TTC549 (cell line): ENCODE measurements around the gene TAOK3.
"Not testable (repeated sequence)": the region's sequence is repeated elsewhere in the genome, so short reads cannot be mapped to it uniquely, and the experiment has no call there.

ENCODE experiments used
- FAIRE-seq: peaks from 2 replicates; lab custom pipeline; 2012; peaks lifted over from hg19 to GRCh38; lab: Jason Lieb, UNC

TAOK3 gene

GRCh38 chr12:118336123-118336522 lies 36.6 kb downstream of the TAOK3 start:
- FAIRE-seq = no peak

- no peak for FAIRE-seq
These were observed 37.7 kb downstream of the TAOK3 start for GRCh38 chr12:118334939-118335567.

GRCh38 chr12:118334241-118334640 lies 38.5 kb downstream of the TAOK3 start:
- no peak for FAIRE-seq

- FAIRE-seq = no peak
These were observed 40.2 kb downstream of the TAOK3 start for GRCh38 chr12:118332511-118332910.

GRCh38 chr12:118330421-118331018 lies 42.2 kb downstream of the TAOK3 start:
- FAIRE-seq = no peak

- FAIRE-seq = no peak
These were observed 44.0 kb downstream of the TAOK3 start for GRCh38 chr12:118328486-118329330.

GRCh38 chr12:118327391-118327790 lies 45.3 kb downstream of the TAOK3 start:
- peak; percentile 34 for FAIRE-seq

- no peak for FAIRE-seq
These were observed 45.7 kb downstream of the TAOK3 start for GRCh38 chr12:118326991-118327390.

GRCh38 chr12:118325081-118325480 lies 47.6 kb downstream of the TAOK3 start:
- no peak for FAIRE-seq

GRCh38 chr12:118319627-118320026 lies 53.1 kb downstream of the TAOK3 start:
- FAIRE-seq = no peak

GRCh38 chr12:118318744-118319143 lies 54.0 kb downstream of the TAOK3 start:
- FAIRE-seq = no peak

GRCh38 chr12:118317729-118318128 lies 55.0 kb downstream of the TAOK3 start:
- FAIRE-seq = no peak

- FAIRE-seq = no peak
These were observed 56.9 kb downstream of the TAOK3 start for GRCh38 chr12:118315821-118316220.

GRCh38 chr12:118312578-118312977 lies 60.1 kb downstream of the TAOK3 start:
- no peak for FAIRE-seq

- no peak for FAIRE-seq
These were observed 61.0 kb downstream of the TAOK3 start for GRCh38 chr12:118311666-118312065.

GRCh38 chr12:118310320-118310719 lies 62.4 kb downstream of the TAOK3 start:
- no peak for FAIRE-seq

GRCh38 chr12:118308006-118308405 lies 64.7 kb downstream of the TAOK3 start:
- not testable (repeated sequence) for FAIRE-seq

- no peak for FAIRE-seq
These were observed 65.4 kb downstream of the TAOK3 start for GRCh38 chr12:118307069-118307954.

GRCh38 chr12:118304093-118304492 lies 68.6 kb downstream of the TAOK3 start:
- FAIRE-seq = no peak

- FAIRE-seq = no peak
These were observed 70.7 kb downstream of the TAOK3 start for GRCh38 chr12:118302053-118302452.

- FAIRE-seq = no peak
These were observed 72.8 kb downstream of the TAOK3 start for GRCh38 chr12:118299791-118300460.

- no peak for FAIRE-seq
These were observed 75.4 kb downstream of the TAOK3 start for GRCh38 chr12:118297284-118297683.
